ENCODE measurements around the gene CLCN6.

The CLCN6 gene

GRCh38 chr1:11780380-11781147, 25.4 kb upstream of the CLCN6 start:
- no peak for DNase-seq (ENCODE audit: low spot score)

GRCh38 chr1:11781297-11781696, 24.7 kb upstream of the CLCN6 start:
- DNase-seq (ENCODE audit: low spot score) = no peak

DNA sequence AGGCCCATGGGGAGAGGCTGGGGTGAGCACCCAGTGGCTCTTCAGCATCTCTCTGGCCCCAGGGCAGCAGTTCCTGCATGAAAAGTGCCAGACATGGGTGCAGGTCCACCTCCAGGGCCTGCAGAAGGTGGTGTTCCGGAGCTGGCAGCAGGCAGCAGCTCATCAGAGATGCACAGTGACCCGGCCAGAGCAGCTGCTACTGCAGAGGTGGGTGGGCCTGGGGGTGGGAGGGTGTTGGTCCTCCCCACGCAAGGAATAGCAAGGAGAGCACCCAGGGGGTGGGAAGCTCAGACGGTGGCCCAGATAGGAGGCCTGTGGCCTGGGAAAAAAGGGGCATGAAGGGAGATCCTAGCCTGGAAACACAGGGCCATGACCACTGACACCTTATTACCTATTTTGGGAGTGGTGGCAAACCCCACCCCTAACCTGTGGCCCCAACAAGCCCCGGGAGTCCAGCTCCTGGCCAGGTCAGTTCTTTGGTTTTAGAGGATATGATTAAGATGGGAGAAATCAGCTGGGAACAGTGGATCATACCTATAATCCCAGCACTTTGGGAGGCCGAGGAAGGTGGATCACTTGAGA, 23.8 kb upstream of the CLCN6 start:
- no peak for DNase-seq (ENCODE audit: low spot score)

DNA sequence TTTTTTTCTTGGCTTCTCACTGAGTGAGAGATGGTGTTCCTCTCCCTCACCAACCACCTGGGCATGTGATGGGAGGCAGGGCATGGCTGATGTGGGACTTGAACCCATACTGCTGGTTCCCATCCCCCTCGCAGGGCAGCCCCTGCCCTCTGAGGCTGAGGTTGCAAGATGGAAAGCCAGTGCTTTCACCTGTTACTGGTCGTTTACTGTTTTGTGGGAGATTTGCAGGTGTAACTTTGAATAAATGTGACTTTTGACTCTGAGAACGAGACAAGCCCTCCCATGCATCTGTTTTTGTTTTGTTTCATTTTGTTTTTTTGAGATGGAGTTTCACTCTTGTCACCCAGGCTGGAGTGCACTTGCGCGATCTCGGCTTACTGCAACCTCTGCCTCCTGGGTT, 22.4 kb upstream of the CLCN6 start:
- no peak for DNase-seq (ENCODE audit: low spot score)

DNA sequence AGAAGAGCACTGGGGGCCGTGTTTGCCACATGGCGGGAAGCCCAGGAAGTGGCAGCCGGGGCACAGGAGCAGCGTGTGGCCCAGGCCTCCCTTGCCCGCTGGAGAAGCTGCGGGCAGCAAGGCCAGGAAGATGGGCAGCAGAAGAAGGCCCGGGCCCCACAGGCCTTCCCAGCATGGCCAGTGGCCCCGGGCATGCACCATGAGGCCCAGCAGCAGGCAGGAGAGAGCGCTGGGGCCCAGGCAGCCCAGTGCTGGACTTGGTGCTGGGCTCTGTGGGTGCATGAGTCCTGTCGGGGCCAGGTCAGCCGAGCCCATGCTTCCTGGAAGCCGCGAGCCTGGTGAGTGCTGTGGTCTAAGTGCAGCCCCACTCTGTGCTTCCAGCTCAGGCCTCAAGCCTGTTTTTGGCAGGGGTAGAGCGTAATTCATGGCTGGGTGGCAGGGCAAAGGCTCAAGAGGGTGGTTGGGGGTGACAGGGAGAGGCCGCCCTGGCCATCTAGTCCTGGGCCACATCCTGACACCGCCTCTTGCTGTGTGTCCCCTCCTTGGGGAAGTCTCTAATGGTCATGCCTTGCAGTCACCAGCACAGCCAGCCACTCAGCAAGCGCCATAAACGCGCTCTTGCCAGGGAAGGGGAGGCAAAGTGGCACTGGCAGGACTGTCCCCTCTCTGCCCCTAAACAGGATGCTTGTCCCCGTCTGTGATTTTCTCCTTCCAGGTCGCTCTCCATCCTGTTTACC, 21.6 kb upstream of the CLCN6 start:
- DNase-seq (ENCODE audit: low spot score) = no peak

GRCh38 chr1:11784993-11785769, 20.8 kb upstream of the CLCN6 start:
- peak; percentile 53 for DNase-seq (ENCODE audit: low spot score)

- no peak for DNase-seq (ENCODE audit: low spot score)
These were observed 19.8 kb upstream of the CLCN6 start for GRCh38 chr1:11786168-11786567.

- DNase-seq (ENCODE audit: low spot score) = no peak
These were observed 18.7 kb upstream of the CLCN6 start for GRCh38 chr1:11787251-11787803.

DNA sequence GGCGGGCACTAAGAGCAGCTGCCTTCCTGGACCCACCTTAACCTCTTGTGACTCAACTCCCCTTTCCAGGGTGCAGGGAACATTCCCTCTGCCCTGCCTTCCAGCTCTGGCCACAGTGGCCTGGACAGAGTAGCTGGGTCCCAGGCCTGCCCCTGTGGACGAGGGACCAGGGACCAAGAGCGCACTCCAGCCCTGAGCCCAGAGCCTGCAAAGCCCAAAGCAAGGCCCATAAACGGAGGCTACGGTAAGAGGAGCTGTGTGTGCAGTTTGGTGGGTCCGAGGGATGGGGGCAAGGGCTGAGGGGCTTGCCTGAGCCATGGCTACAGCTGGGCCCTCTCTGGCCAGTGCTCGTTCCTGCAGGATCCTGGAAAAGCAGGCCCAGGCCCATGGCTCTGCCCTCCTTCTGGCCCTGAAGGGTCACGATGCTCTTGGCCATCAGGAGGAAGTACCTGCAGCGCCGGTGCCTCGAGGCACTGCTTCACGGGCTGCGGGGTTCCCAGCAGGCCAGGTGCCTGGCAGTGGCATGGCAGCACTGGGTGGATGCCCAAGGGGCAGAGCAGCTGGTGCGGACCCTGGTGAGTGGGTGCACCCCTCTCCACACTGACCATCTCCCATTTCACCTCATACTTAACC, 18.1 kb upstream of the CLCN6 start:
- DNase-seq (ENCODE audit: low spot score) = no peak

GRCh38 chr1:11788549-11789053, 17.4 kb upstream of the CLCN6 start:
- no peak for DNase-seq (ENCODE audit: low spot score)

DNA sequence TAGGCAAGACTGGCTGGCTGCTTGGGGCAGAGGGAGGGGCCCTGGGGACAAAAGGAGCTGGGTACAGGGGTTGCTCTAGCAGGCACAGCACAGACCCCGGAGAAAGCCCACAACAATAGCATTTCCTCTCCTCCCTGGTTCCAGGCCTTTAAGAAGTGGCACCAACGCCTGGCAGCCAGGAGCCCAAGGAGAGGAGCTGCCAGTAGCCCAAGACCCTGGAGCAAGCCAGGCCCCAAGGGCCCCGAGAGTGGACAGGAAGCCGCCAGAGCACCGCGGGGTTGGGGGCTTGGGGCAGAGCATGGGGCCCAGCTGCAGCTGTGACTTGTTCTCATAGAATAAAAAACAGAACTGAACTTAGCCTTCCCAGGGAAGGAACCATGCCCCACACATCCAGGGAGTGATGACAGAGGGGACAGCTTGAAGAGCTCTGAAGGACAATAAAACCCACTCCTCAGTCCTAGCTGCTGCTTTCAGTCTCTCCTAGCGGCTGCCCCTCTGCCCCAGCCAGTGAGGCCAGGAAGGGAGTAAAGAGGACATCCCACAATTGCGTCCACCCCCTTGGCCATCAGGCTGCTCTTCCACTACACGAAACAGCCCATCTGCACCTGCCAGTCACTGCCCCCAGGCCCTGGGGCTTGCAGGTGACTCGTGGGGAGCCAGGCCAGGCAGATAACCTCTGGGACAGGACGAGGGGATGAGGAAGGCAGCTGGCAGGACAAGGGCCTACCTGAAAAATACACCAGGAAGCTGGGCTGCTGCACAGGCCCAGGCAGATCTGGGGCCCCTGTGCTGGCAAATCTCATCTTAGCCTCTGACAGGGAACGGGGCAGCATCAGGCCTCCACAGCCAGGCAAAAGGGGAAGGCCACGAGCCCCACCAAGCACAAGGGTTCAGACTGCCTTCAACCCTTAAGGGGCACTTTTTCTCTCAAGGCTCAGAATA, 16.6 kb upstream of the CLCN6 start:
- no peak for DNase-seq (ENCODE audit: low spot score)

- DNase-seq (ENCODE audit: low spot score) = no peak
These were observed 15.7 kb upstream of the CLCN6 start for GRCh38 chr1:11790101-11790879.

GRCh38 chr1:11790880-11791715, 14.9 kb upstream of the CLCN6 start:
- peak; percentile 89 for DNase-seq (ENCODE audit: low spot score)

DNA sequence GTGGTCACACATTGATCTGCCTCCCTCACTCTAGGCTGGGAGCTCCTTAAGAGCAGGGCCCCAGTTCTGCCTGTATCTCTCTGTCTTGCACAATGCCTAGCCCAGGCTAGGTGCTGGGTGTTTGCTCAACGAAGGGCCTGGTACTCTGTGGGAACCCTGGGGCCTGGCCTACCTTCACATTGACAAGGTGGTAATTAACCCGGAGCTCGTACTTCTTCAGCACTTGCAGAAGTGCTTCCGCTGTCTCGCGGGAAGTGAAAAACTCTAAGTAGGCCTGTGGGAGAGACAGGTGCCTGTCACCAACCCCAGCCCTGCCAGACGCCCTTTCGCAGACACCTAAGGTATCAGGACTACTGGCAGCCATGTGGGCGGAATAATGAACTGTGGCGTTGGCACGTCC, 13.9 kb upstream of the CLCN6 start:
- no peak for DNase-seq (ENCODE audit: low spot score)

GRCh38 chr1:11793819-11794218, 12.2 kb upstream of the CLCN6 start:
- DNase-seq (ENCODE audit: low spot score) = no peak

- DNase-seq (ENCODE audit: low spot score) = no peak
These were observed 11.3 kb upstream of the CLCN6 start for GRCh38 chr1:11794446-11795237.

DNA sequence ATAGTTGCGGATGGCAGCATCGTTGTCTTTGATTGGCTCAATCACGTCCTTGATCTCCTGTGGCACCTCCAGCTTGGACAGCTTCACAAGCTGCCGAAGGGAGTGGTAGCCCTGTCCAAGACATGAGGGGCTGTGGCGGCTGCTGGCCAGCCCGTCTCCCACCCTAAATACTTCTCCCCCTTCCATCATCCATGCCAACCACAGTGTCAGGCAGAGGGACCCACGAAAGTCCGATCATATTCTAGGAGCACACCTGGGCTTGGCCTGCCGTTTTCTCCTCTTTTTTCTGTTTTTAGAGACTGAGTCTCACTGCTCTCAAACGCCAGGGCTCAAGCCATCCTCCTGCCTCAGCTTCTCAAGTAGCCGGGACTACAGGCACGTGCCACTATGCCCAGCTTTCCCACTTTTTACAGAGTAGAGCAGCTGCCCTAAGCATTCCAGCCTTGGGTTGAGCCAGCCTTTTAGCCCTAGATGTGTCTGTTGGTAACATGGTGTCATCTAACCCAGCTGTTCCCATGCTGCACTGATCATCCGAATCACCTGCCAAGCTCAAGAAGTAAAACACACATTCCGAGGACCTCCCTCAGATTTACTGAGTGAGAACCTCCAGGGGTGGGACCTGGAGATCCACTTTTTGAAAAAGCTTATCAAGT, 10.6 kb upstream of the CLCN6 start:
- no peak for DNase-seq (ENCODE audit: low spot score)
